ENCODE data around the gene GTF3C1. TPM values are rescaled to one million over a fixed set of nuclear protein-coding genes. Genes with fewer than 3 reads are reported as not detected.
"Not testable (repeated sequence)": the region's sequence is repeated elsewhere in the genome, so short reads cannot be mapped to it uniquely, and the experiment has no call there.

Gene GTF3C1
- total and polyA plus RNA-seq, 8 donors, result 22.3 to 227 (median 61.0) TPM

DNA sequence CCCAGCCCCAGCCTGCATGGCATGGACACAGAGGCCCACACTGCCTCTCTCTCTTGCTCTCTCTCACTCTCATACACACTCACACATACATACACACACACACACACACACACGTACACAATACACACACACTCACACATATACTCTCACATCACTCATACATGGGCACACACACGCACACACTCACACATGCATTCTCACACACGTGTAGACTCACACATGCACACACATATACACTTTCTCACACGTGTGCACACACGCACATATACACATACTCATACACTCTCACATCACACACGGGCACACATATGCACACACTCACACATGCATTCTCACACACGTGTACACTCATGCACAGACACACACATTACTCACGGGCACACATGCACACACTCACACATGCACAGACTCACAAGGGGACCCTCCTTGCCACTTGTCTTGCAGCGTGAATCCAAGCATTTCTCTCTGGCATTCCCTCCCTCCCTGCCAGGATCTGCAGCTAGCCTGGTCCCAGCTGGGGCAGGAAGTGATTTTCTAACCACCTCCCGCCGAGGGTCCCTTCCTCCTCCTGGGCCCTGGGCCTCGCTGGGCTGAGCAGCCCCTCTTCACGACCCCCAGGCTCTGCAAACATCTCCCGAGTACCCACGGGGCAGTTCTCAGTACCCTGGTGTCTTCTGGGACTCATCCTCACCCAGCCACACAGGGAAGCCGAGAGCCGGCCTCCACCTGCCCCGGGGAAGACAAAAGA, 110.3 kb downstream of the GTF3C1 start:
- peaks cover 3 to 7% (median 5%) of the 10 kb centered on the region in 4 donors for H3K9me3 ChIP-seq
- WGBS, 5 donors, result 69 to 75% (median 70%) methylated on average over 18 of the region's 18 CpGs
- H3K27me3 ChIP-seq, result peaks cover 0 to 3% (median 0%) of the 10 kb centered on the region in 3 donors
- TF ChIP-seq POLR2AphosphoS5 (IDR thresholded peaks at IDR 0.05) (no peak), POLR2A (IDR thresholded peaks at IDR 0.05) (no peak), EP300 (IDR thresholded peaks at IDR 0.05) (no peak)
- TF ChIP-seq, protein P1, sequence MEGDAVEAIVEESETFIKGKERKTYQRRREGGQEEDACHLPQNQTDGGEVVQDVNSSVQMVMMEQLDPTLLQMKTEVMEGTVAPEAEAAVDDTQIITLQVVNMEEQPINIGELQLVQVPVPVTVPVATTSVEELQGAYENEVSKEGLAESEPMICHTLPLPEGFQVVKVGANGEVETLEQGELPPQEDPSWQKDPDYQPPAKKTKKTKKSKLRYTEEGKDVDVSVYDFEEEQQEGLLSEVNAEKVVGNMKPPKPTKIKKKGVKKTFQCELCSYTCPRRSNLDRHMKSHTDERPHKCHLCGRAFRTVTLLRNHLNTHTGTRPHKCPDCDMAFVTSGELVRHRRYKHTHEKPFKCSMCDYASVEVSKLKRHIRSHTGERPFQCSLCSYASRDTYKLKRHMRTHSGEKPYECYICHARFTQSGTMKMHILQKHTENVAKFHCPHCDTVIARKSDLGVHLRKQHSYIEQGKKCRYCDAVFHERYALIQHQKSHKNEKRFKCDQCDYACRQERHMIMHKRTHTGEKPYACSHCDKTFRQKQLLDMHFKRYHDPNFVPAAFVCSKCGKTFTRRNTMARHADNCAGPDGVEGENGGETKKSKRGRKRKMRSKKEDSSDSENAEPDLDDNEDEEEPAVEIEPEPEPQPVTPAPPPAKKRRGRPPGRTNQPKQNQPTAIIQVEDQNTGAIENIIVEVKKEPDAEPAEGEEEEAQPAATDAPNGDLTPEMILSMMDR (IDR thresholded peaks at IDR 0.05), result no peak
- no peak overlapping the region for H3K27ac ChIP-seq
- DNase-seq, result no peak
- no peaks in the 10 kb centered on the region for H3K4me1 ChIP-seq
- no peak overlapping the region for H3K4me3 ChIP-seq
- H3K36me3 ChIP-seq, result peaks cover 0 to 7% (median 0%) of the 10 kb centered on the region in 4 donors
- intact Hi-C loops (cut with DNase I; ENCODE audit: low total_unique reads), result no loop called here

DNA sequence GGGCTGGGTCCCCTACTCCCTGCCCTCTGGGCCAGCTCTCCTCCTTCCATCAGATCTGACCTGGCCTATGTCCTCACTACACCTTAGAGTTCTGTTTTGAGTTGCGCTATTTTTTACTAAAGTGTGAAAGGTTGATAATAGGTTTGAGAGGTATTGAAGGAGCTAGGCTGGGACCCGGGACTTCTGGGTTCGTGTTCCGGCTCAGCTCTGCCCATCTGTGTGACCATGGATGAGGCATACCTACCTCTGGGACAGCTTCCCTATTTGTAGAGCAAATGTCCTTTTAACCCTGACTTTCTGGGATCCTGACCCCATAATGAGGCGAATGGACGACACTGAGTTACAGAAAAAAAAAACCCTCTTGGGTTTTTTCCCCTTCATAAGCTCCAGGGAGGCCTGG, 111.8 kb downstream of the GTF3C1 start:
- no peak overlapping the region for H3K27ac ChIP-seq
- no peaks in the 10 kb centered on the region for H3K9me3 ChIP-seq
- WGBS, 5 donors, result 91 to 94% (median 92%) methylated on average over 6 of the region's 6 CpGs
- no peak for DNase-seq
- peaks cover 0 to 5% (median 0%) of the 10 kb centered on the region in 4 donors for H3K36me3 ChIP-seq
- no peak overlapping the region for H3K4me3 ChIP-seq
- no peaks in the 10 kb centered on the region for H3K4me1 ChIP-seq
- intact Hi-C loops (cut with DNase I; ENCODE audit: low total_unique reads), result no loop called here
- H3K27me3 ChIP-seq, result peaks cover 0 to 1% (median 0%) of the 10 kb centered on the region in 3 donors
- TF ChIP-seq, protein P1 (IDR thresholded peaks at IDR 0.05), result no peak
- TF ChIP-seq POLR2A (IDR thresholded peaks at IDR 0.05) (no peak), EP300 (IDR thresholded peaks at IDR 0.05) (no peak), POLR2AphosphoS5 (IDR thresholded peaks at IDR 0.05) (no peak)

DNA sequence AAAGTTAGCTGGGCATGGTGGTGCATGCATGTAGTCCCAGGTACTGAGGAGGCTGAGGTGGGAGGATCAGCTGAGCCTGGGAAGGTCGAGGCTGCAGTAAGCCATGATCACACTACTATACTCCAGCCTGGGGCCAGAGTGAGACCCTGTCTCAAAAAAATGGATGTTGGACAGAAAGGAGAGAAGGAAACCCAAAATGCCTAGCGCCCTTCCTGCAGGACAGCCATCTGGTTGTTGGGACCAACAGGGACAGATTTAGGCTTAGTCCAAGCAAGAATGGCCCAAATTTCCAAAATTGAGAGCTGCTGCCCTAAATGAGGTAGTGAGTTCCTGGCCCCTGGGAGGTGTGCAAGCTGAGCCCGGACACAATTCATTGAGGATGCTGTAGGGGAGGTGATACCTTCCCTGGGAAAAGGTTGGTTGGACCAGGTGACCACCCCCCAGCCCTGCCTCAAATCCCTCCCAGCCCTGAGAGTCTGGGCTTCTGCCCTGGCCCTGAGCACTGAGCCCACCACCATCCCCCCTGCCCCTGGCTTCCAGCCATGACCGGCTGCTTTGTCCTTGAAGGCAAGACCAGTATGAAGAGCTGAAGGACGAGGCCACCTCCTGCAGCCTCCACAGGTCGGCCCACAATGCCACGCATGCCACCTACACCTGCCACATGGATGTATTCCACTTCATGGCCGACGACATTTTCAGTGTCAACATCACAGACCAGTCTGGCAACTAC, 112.6 kb downstream of the GTF3C1 start:
- Histone ChIP-seq H3K27ac (no peak overlapping the region), H3K27me3 (peaks cover 0 to 10% (median 0%) of the 10 kb centered on the region in 3 donors), H3K4me1 (no peaks in the 10 kb centered on the region), H3K4me3 (no peak overlapping the region), H3K36me3 (peaks cover 0 to 5% (median 0%) of the 10 kb centered on the region in 4 donors), H3K9me3 (no peaks in the 10 kb centered on the region)
- intact Hi-C loops (cut with DNase I; ENCODE audit: low total_unique reads), result no loop called here
- DNase-seq, result peak in 1 of 2 donors; percentile 24
- 76 to 87% (median 79%) methylated on average over 9 of the region's 9 CpGs for WGBS, 5 donors
- TF ChIP-seq, protein P1 (IDR thresholded peaks at IDR 0.05), result no peak
- TF ChIP-seq POLR2AphosphoS5 (IDR thresholded peaks at IDR 0.05), result no peak
- no peak for TF ChIP-seq POLR2A (IDR thresholded peaks at IDR 0.05)
- TF ChIP-seq EP300 (IDR thresholded peaks at IDR 0.05), result no peak

DNA sequence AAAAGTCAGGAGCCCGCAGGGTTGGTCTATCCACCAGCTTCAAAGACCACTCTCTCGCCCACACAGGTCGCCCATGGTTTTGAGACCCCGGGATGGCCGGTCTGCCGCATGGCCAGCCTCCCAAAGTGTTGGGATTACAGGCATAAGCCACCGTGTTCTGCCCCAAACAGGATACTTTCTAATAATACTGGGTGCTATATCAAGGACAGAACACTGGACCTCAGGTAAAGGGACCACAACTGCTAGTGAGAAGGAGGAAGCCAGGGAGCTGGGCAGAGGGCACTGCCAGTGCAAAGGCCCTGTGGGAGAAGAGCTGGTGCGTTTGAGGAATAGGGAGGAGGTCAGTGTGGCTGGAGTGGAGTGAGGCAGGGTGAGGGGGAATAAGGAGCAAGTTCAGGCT, 113.6 kb downstream of the GTF3C1 start:
- WGBS, 5 donors, result 89 to 91% (median 90%) methylated on average over 8 of the region's 8 CpGs
- intact Hi-C loops (cut with DNase I; ENCODE audit: low total_unique reads), result no loop called here
- no peak for DNase-seq
- peaks cover 0 to 20% (median 0%) of the 10 kb centered on the region in 3 donors for H3K27me3 ChIP-seq
- TF ChIP-seq POLR2AphosphoS5 (IDR thresholded peaks at IDR 0.05), result no peak
- TF ChIP-seq EP300 (IDR thresholded peaks at IDR 0.05), result no peak
- TF ChIP-seq POLR2A (IDR thresholded peaks at IDR 0.05), result no peak
- TF ChIP-seq, protein P1 (IDR thresholded peaks at IDR 0.05), result no peak
- H3K4me3 ChIP-seq, result no peak overlapping the region
- no peaks in the 10 kb centered on the region for H3K4me1 ChIP-seq
- no peak overlapping the region for H3K27ac ChIP-seq
- H3K9me3 ChIP-seq, result no peaks in the 10 kb centered on the region
- peaks cover 0 to 5% (median 0%) of the 10 kb centered on the region in 4 donors for H3K36me3 ChIP-seq

DNA sequence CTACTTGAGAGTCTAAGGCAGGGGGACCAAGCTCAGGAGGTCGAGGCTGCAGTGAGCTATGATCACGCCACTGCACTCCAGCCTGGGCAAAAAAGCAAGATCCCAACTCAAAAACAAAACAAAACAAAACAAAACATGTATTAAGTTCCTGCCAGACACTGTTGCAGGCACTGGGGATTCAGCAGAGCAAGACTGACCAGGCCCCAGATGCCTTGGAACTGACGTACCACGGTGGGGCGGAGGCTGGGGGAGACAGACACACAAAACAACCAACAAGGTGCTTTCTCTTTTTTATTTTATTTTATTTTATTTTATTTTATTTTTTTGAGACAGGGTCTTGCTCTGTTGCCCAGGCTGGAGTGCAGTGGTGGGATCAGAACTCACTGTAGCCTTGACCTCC, 114.6 kb downstream of the GTF3C1 start:
- H3K36me3 ChIP-seq; H3K9me3 ChIP-seq; DNase-seq; H3K4me3 ChIP-seq; H3K4me1 ChIP-seq; intact Hi-C loops (cut with DNase I; ENCODE audit: low total_unique reads); H3K27ac ChIP-seq: not testable (repeated sequence)
- peaks cover 0 to 28% (median 0%) of the 10 kb centered on the region in 3 donors for H3K27me3 ChIP-seq
- 88 to 92% (median 90%) methylated on average over 5 of the region's 5 CpGs for WGBS, 5 donors
